Transverse colon (tissue), 4 donors: ENCODE measurements around the gene DIS3L2.

Experiments
- CTCF ChIP-seq, 5 experiments: fragments of 200-600 bp in 3 of 5; fragments of 450-650 bp in 2 of 5; sonication (generic) in 3 of 5; IDR thresholded peaks; 1 replicate in 2 of 5; 2 replicates in 3 of 5; pipeline ENCODE4 v1.5.1; 2016 to 2017; ENCODE audit warnings: antibody characterized with exemption in 5 of 5, inconsistent platforms in 3 of 5, mild to moderate bottlenecking in 2 of 5, moderate library complexity in 1 of 5
- POLR2AphosphoS5 ChIP-seq, 3 donors: sonication (generic); formaldehyde crosslinking; IDR thresholded peaks; one replicate each; pipeline ENCODE4 v1.6.1; 2016; ENCODE audit warnings: antibody characterized with exemption in 3 of 3

- TF ChIP-seq CTCF (IDR thresholded peaks at IDR 0.05): no peak
- no peak for TF ChIP-seq POLR2AphosphoS5 (IDR thresholded peaks at IDR 0.05)
Observed at GRCh38 chr2:231928901-231929725, 32.4 kb upstream of the DIS3L2 start.
